Measurements from ENCODE around the gene CCDC68.

Gene CCDC68

DNA sequence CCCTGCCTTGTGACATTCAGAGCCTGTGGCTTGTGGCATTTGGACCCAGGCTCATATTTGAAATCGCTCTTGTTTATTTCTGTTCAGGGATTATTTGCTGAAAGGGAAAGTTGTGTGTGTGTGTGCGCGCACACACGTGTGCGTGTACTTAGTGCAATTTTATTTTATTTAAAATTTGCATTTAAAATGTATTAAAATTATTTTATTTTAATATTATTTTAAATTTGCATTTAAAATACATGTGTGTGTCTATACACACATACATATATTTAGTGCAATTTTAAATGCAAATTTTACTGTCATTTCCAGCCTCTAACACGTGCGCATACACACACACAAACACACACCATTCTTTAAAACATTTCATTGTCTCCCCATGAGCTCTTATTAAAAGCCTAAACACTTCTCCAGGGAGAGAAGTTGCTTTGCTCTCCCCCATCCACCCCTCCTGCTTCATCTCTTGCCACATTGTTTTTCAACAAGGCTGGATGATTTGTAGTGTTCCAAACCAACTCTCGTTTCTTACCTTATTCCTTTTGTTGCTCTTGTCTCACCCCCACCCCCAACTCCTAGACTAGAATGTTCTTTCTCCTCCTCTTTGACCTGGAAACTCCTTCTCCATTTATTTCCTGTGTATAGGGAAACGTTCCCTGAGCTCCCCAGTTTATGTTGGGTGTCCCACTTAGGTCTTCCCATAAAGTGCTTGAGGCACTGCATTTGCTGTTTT, 3.8 kb upstream of the CCDC68 start (continued):
- TF ChIP-seq, protein P1, sequence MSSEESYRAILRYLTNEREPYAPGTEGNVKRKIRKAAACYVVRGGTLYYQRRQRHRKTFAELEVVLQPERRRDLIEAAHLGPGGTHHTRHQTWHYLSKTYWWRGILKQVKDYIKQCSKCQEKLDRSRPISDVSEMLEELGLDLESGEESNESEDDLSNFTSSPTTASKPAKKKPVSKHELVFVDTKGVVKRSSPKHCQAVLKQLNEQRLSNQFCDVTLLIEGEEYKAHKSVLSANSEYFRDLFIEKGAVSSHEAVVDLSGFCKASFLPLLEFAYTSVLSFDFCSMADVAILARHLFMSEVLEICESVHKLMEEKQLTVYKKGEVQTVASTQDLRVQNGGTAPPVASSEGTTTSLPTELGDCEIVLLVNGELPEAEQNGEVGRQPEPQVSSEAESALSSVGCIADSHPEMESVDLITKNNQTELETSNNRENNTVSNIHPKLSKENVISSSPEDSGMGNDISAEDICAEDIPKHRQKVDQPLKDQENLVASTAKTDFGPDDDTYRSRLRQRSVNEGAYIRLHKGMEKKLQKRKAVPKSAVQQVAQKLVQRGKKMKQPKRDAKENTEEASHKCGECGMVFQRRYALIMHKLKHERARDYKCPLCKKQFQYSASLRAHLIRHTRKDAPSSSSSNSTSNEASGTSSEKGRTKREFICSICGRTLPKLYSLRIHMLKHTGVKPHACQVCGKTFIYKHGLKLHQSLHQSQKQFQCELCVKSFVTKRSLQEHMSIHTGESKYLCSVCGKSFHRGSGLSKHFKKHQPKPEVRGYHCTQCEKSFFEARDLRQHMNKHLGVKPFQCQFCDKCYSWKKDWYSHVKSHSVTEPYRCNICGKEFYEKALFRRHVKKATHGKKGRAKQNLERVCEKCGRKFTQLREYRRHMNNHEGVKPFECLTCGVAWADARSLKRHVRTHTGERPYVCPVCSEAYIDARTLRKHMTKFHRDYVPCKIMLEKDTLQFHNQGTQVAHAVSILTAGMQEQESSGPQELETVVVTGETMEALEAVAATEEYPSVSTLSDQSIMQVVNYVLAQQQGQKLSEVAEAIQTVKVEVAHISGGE (tag by site-specific recombination; conservative IDR thresholded peaks at IDR 0.05; ENCODE audit: low read depth) = no peak
- TF ChIP-seq ZNF600 (tag by site-specific recombination; IDR thresholded peaks at IDR 0.05) = no peak
- TF ChIP-seq, protein P2, sequence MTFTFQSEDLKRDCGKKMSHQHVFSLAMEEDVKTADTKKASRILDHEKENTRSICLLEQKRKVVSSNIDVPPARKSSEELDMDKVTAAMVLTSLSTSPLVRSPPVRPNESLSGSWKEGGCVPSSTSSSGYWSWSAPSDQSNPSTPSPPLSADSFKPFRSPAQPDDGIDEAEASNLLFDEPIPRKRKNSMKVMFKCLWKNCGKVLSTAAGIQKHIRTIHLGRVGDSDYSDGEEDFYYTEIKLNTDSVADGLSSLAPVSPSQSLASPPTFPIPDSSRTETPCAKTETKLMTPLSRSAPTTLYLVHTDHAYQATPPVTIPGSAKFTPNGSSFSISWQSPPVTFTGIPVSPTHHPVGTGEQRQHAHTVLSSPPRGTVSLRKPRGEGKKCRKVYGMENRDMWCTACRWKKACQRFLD (tag by site-specific recombination; IDR thresholded peaks at IDR 0.05) = no peak
- no peak for TF ChIP-seq ZNF391 (tag by site-specific recombination; IDR thresholded peaks at IDR 0.05; ENCODE audit: borderline replicate concordance, low read depth)
- no peak for TF ChIP-seq ZNF121 (tag by site-specific recombination; IDR thresholded peaks at IDR 0.05)
- no peak for TF ChIP-seq ZBTB21 (tag by site-specific recombination; IDR thresholded peaks at IDR 0.05)
- TF ChIP-seq ZNF341 (tag by site-specific recombination; IDR thresholded peaks at IDR 0.05; ENCODE audit: low read depth) = no peak
- no peak for TF ChIP-seq ZNF837 (tag by site-specific recombination; IDR thresholded peaks at IDR 0.05)
- no peak for TF ChIP-seq ZNF184 (tag by site-specific recombination; IDR thresholded peaks at IDR 0.05)
- TF ChIP-seq, protein P3, sequence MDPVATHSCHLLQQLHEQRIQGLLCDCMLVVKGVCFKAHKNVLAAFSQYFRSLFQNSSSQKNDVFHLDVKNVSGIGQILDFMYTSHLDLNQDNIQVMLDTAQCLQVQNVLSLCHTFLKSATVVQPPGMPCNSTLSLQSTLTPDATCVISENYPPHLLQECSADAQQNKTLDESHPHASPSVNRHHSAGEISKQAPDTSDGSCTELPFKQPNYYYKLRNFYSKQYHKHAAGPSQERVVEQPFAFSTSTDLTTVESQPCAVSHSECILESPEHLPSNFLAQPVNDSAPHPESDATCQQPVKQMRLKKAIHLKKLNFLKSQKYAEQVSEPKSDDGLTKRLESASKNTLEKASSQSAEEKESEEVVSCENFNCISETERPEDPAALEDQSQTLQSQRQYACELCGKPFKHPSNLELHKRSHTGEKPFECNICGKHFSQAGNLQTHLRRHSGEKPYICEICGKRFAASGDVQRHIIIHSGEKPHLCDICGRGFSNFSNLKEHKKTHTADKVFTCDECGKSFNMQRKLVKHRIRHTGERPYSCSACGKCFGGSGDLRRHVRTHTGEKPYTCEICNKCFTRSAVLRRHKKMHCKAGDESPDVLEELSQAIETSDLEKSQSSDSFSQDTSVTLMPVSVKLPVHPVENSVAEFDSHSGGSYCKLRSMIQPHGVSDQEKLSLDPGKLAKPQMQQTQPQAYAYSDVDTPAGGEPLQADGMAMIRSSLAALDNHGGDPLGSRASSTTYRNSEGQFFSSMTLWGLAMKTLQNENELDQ (tag by site-specific recombination; IDR thresholded peaks at IDR 0.05; ENCODE audit: low read depth) = no peak
- TF ChIP-seq ZNF654 (tag by site-specific recombination; IDR thresholded peaks at IDR 0.05; ENCODE audit: low read depth) = no peak
- TF ChIP-seq ZNF660 (tag by site-specific recombination; IDR thresholded peaks at IDR 0.05) = no peak
- TF ChIP-seq ZNF302 (tag by site-specific recombination; IDR thresholded peaks at IDR 0.05; ENCODE audit: low read depth) = no peak

DNA sequence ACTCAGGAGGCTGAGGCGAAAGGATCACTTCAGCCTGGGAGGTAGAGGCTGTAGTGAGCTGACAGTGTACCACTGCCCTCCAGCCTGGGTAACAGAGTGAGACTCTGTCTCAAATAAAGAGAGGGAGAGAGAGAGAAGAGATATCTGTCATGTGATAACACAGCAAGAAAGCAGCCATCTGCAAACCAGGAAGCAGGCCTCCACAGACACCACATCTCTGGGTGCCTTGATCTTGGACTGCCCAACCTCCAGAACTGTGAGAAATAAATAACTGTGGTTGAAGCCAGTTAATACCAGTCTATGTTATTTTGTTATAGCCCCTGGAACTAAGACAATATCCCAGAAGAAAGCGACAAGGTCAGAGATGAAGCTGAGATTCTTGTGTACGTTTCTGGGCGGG, 2.6 kb upstream of the CCDC68 start:
- no peaks in the 10 kb centered on the region for H3K36me3 ChIP-seq (ENCODE audit: control insufficient read depth in 2 of 2, insufficient read depth in 1 of 2, low read length in 2 of 2)
- CTCF ChIA-PET = no interaction called here
- peaks cover 8% of the 10 kb centered on the region; the same call in 1 of the 2 replicates for H3K4me1 ChIP-seq (ENCODE audit: control insufficient read depth, insufficient read depth, low read length)
- POLR2A ChIA-PET = no interaction called here
- no peaks in the 10 kb centered on the region for H3K9me3 ChIP-seq (ENCODE audit: control insufficient read depth, insufficient read depth, low read depth, low read length)
- TF ChIP-seq ZFP37 (tag by site-specific recombination; IDR thresholded peaks at IDR 0.05) (no peak), ZXDB (tag by site-specific recombination; IDR thresholded peaks at IDR 0.05) (no peak), ZNF610 (tag by site-specific recombination; IDR thresholded peaks at IDR 0.05; ENCODE audit: borderline replicate concordance) (no peak), YY1 (tag by site-specific recombination; IDR thresholded peaks at IDR 0.05) (no peak), ZNF768 (tag by site-specific recombination; IDR thresholded peaks at IDR 0.05) (no peak), ZNF292 (tag by site-specific recombination; IDR thresholded peaks at IDR 0.05; ENCODE audit: borderline replicate concordance, low read depth) (no peak)
- no peak overlapping the region for H3K27ac ChIP-seq (ENCODE audit: extremely low read depth, low read depth, low read length)
- no peak overlapping the region for H3K4me3 ChIP-seq (ENCODE audit: low read depth, low read length)

Data from HEK293 (cell line).